Measurements from ENCODE around the gene IKBKG.

IKBKG gene

DNA sequence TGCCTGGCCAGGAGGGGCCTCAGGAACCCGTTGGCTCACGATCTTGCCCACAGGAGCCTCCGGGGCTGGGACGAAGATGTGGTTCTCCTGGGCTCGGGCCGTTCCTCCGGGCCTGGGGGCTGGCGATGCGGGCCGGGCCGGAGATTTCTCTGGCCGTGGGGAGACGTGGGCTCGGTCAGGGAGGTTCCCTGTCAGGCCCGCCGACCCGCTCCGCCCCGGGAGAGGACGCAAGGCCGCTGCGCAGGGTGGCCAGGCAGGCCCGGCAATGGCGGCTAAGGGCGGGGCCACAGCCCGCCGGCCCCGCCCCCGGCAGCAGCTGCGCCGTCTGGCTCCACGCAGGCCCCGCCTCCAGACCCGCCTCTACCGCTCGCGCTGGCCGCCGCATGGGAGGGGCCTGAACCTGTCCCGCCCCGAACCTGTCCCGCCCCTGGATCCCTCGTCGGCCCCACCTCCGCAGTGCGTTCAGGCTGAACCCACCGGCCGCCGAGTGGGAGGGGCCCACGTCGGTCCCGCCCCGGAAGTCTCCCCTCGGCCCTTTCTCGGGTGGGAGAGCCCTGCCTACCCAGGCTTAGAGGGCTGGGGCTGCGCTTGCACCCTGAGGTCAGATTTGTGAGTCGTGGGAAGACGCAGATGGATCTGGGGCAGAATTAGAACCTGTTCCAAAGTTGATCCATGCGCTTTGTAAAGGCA lies 31.3 kb upstream of the IKBKG start, which contains the start of gene FAM3A:
TSS of gene FAM3A (minus strand) at position 267 of the 690 bp plus-strand sequence. CDS start 460 bp downstream, outside the sequence.
- no peaks in the 10 kb centered on the region for H3K9me3 ChIP-seq (ENCODE audit: insufficient read depth, low read length)
- peak within 1 kb of the TSS; percentile 80 for H3K9ac ChIP-seq (ENCODE audit: insufficient read length, low read depth)
- TF ChIP-seq ZNF274 (IDR thresholded peaks at IDR 0.05; ENCODE audit: low read depth, low read length) (no peak), SUZ12 (IDR thresholded peaks at IDR 0.05; ENCODE audit: extremely low read depth, insufficient read depth, insufficient read length) (no peak), YY1 (IDR thresholded peaks at IDR 0.05; ENCODE audit: insufficient read depth, insufficient read length) (no peak)
- H3K4me1 ChIP-seq (ENCODE audit: insufficient read depth, insufficient read length): no peaks in the 10 kb centered on the region
- peak; percentile 54 for DNase-seq (ENCODE audit: low read depth, low spot score)
- H3K4me3 ChIP-seq (ENCODE audit: insufficient read length, low read depth): peak within 1 kb of the TSS; percentile 62
- no peaks in the 10 kb centered on the region for H3K27me3 ChIP-seq (ENCODE audit: insufficient read depth, insufficient read length)
- H3K36me3 ChIP-seq (ENCODE audit: insufficient read depth, insufficient read length, low read length): no peaks in the 10 kb centered on the region

GRCh38 chrX:154516656-154517100 lies 30.7 kb upstream of the IKBKG start:
- Histone ChIP-seq H3K9me3 (ENCODE audit: insufficient read depth, low read length) (no peaks in the 10 kb centered on the region), H3K27me3 (ENCODE audit: insufficient read depth, insufficient read length) (no peaks in the 10 kb centered on the region), H3K9ac (ENCODE audit: insufficient read length, low read depth) (peak overlapping the region; percentile 59), H3K36me3 (ENCODE audit: insufficient read depth, insufficient read length, low read length) (no peaks in the 10 kb centered on the region), H3K4me1 (ENCODE audit: insufficient read depth, insufficient read length) (no peaks in the 10 kb centered on the region), H3K4me3 (ENCODE audit: insufficient read length, low read depth) (peak overlapping the region; percentile 16)
- DNase-seq (ENCODE audit: low read depth, low spot score): no peak
- TF ChIP-seq ZNF274 (IDR thresholded peaks at IDR 0.05; ENCODE audit: low read depth, low read length) (no peak), YY1 (IDR thresholded peaks at IDR 0.05; ENCODE audit: insufficient read depth, insufficient read length) (no peak), SUZ12 (IDR thresholded peaks at IDR 0.05; ENCODE audit: extremely low read depth, insufficient read depth, insufficient read length) (no peak)

DNA sequence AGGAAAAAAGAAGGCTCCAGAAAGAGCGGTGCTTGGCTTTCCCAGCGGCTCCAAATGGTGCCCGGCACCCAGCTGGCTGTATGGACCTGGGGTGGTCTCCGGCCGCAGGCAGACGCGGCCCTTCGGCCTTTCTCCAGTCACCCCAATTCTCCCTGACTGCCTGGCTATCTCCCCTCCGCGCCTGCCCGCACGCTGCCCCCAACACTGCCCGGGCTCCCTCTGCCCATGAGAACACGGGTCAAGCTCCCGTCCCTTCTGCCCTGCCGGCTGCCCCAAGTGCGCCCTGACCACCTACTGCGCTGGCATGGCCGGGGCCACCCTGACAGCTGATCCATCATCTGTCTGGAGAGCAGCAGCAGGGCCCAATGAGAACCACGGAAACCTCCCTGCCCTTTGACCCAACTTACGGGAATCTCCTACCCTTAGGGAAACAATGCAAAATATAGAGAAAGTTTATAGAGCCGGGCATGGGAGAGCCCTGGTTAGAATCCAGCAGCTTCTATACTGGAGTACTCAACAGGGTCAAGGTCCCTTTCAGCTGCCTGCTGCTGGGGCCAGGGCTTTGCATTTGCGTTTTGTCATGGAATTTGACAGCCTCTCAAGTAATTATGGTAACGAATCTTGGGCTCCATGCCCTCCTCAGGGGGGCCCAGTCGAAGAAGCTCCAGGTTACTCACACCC lies 30.2 kb upstream of the IKBKG start:
- Histone ChIP-seq H3K4me1 (ENCODE audit: insufficient read depth, insufficient read length) (no peaks in the 10 kb centered on the region), H3K9ac (ENCODE audit: insufficient read length, low read depth) (peak overlapping the region; percentile 32), H3K27me3 (ENCODE audit: insufficient read depth, insufficient read length) (no peaks in the 10 kb centered on the region), H3K4me3 (ENCODE audit: insufficient read length, low read depth) (peak overlapping the region; percentile 15), H3K36me3 (ENCODE audit: insufficient read depth, insufficient read length, low read length) (no peaks in the 10 kb centered on the region), H3K9me3 (ENCODE audit: insufficient read depth, low read length) (no peaks in the 10 kb centered on the region)
- TF ChIP-seq ZNF274 (IDR thresholded peaks at IDR 0.05; ENCODE audit: low read depth, low read length) (no peak), YY1 (IDR thresholded peaks at IDR 0.05; ENCODE audit: insufficient read depth, insufficient read length) (no peak), SUZ12 (IDR thresholded peaks at IDR 0.05; ENCODE audit: extremely low read depth, insufficient read depth, insufficient read length) (no peak)
- DNase-seq (ENCODE audit: low read depth, low spot score): no peak

- H3K27me3 ChIP-seq (ENCODE audit: insufficient read depth, insufficient read length): no peaks in the 10 kb centered on the region
- no peaks in the 10 kb centered on the region for H3K36me3 ChIP-seq (ENCODE audit: insufficient read depth, insufficient read length, low read length)
- H3K9me3 ChIP-seq (ENCODE audit: insufficient read depth, low read length): no peaks in the 10 kb centered on the region
- TF ChIP-seq YY1 (IDR thresholded peaks at IDR 0.05; ENCODE audit: insufficient read depth, insufficient read length) (no peak), SUZ12 (IDR thresholded peaks at IDR 0.05; ENCODE audit: extremely low read depth, insufficient read depth, insufficient read length) (no peak), ZNF274 (IDR thresholded peaks at IDR 0.05; ENCODE audit: low read depth, low read length) (no peak)
- no peak overlapping the region for H3K9ac ChIP-seq (ENCODE audit: insufficient read length, low read depth)
- no peak for DNase-seq (ENCODE audit: low read depth, low spot score)
- no peak overlapping the region for H3K4me3 ChIP-seq (ENCODE audit: insufficient read length, low read depth)
- no peaks in the 10 kb centered on the region for H3K4me1 ChIP-seq (ENCODE audit: insufficient read depth, insufficient read length)
Observed at GRCh38 chrX:154519389-154519788, 28.0 kb upstream of the IKBKG start.

DNA sequence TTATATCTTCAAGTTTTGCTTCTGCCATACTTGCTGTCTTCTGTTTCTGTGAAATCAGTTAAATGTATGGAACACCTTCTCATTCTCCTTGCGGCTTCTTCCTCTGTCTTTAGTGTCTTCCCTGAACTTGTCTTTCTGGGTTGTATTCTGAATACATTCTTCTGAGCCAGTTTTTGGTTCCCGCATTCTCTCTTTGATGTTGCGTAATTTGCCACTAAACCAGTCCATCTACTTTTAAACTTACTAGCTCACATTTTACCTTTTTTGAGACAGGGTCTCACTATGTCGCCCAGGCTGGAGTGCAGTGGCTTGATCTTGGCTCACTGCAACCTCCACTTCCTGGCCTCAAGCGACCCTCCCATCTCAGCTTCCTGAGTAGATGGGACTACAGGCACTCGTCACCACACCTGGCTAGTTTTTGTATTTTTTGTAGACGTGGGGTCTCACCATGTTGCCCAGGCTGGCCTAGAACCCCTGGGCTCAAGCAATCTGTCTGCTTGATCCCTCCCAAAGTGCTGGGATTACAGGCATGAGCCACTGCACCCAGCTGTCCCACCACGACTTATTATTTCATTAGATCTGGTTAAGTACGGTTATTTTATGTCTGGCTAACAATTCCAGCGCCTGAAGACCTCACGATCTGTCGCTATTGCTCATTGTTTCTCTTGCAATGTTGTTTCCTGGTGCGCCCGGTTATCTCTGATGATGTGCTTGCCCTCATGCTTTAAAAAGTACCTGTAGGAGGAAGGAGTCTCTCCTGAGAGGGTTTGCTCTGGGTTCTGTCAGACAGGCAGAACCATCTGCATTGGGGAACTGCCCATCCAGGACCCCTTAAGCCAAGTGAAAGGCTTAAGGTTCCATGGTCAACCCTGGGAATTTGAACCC lies 21.6 kb upstream of the IKBKG start:
- Histone ChIP-seq H3K36me3 (ENCODE audit: insufficient read depth, insufficient read length, low read length) (peaks cover 4% of the 10 kb centered on the region), H3K27me3 (ENCODE audit: insufficient read depth, insufficient read length) (no peaks in the 10 kb centered on the region), H3K9ac (ENCODE audit: insufficient read length, low read depth) (no peak overlapping the region), H3K9me3 (ENCODE audit: insufficient read depth, low read length) (no peaks in the 10 kb centered on the region), H3K4me1 (ENCODE audit: insufficient read depth, insufficient read length) (no peaks in the 10 kb centered on the region), H3K4me3 (ENCODE audit: insufficient read length, low read depth) (no peak overlapping the region)
- no peak for TF ChIP-seq ZNF274 (IDR thresholded peaks at IDR 0.05; ENCODE audit: low read depth, low read length)
- no peak for TF ChIP-seq YY1 (IDR thresholded peaks at IDR 0.05; ENCODE audit: insufficient read depth, insufficient read length)
- no peak for TF ChIP-seq SUZ12 (IDR thresholded peaks at IDR 0.05; ENCODE audit: extremely low read depth, insufficient read depth, insufficient read length)
- DNase-seq (ENCODE audit: low read depth, low spot score): no peak

GRCh38 chrX:154526901-154527675 lies 20.3 kb upstream of the IKBKG start:
- DNase-seq (ENCODE audit: low read depth, low spot score): no peak
- H3K36me3 ChIP-seq (ENCODE audit: insufficient read depth, insufficient read length, low read length): peaks cover 8% of the 10 kb centered on the region
- TF ChIP-seq ZNF274 (IDR thresholded peaks at IDR 0.05; ENCODE audit: low read depth, low read length) (no peak), YY1 (IDR thresholded peaks at IDR 0.05; ENCODE audit: insufficient read depth, insufficient read length) (no peak), SUZ12 (IDR thresholded peaks at IDR 0.05; ENCODE audit: extremely low read depth, insufficient read depth, insufficient read length) (no peak)
- H3K9me3 ChIP-seq (ENCODE audit: insufficient read depth, low read length): no peaks in the 10 kb centered on the region
- H3K27me3 ChIP-seq (ENCODE audit: insufficient read depth, insufficient read length): no peaks in the 10 kb centered on the region
- peaks cover 5% of the 10 kb centered on the region for H3K4me1 ChIP-seq (ENCODE audit: insufficient read depth, insufficient read length)
- no peak overlapping the region for H3K4me3 ChIP-seq (ENCODE audit: insufficient read length, low read depth)
- H3K9ac ChIP-seq (ENCODE audit: insufficient read length, low read depth): no peak overlapping the region
